ENCODE measurements around the gene CLDN1. TPM values are rescaled to one million over a fixed set of nuclear protein-coding genes. Genes with fewer than 3 reads are reported as not detected.
A peak's percentile ranks its signal among the peaks of the same experiment; 100 is the strongest.

The CLDN1 gene
- total and polyA plus RNA-seq, 2 experiments from 2014 or later, result 46.9 to 106 TPM

DNA sequence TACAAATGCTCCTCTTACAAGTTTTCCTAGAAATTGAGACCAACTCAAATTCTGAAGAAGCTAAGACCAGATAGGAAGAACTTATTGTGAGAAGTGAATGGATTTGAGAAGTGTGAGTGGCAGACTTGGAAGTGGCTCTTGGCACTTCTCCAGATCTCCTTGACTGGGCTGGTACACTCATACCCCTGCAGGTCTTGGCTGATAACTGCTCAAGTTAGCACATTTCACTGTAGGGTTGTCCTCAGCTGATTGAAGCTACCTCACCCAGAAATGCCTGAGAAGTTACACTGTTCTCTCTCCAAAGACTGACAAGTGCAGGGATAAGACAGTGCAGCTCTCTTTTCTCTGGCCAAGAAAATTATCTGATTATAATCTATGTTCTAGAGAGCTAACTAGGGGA lies 16.5 kb upstream of the CLDN1 start:
- no peaks in the 10 kb centered on the region for H3K9me2 ChIP-seq (replicated peaks; ENCODE audit: insufficient read depth)
- H3K36me3 ChIP-seq (replicated peaks; ENCODE audit: insufficient read depth, low read depth), result no peaks in the 10 kb centered on the region
- no peaks in the 10 kb centered on the region for H3K27me3 ChIP-seq
- DNase-seq (ENCODE audit: low spot score), result peak; percentile 30
- no peaks in the 10 kb centered on the region for H3K79me2 ChIP-seq
- no peak overlapping the region for H2AFZ ChIP-seq
- peaks cover 11% of the 10 kb centered on the region for H3K4me1 ChIP-seq (ENCODE audit: insufficient read depth)
- H3K4me3 ChIP-seq, result no peak overlapping the region
- H4K20me1 ChIP-seq (ENCODE audit: insufficient read depth, poor library complexity, severe bottlenecking), result no peaks in the 10 kb centered on the region
- H3K27ac ChIP-seq, result peak overlapping the region; percentile 10
- no peaks in the 10 kb centered on the region for H3K9me3 ChIP-seq (ENCODE audit: low read depth)
- no peak overlapping the region for H3K4me2 ChIP-seq
- TF ChIP-seq EZH2 (IDR thresholded peaks at IDR 0.05; ENCODE audit: borderline replicate concordance) (no peak), EZH2phosphoT487 (IDR thresholded peaks at IDR 0.05; ENCODE audit: low read depth, severe bottlenecking, unreplicated experiment) (no peak)
- TF ChIP-seq, protein P1, sequence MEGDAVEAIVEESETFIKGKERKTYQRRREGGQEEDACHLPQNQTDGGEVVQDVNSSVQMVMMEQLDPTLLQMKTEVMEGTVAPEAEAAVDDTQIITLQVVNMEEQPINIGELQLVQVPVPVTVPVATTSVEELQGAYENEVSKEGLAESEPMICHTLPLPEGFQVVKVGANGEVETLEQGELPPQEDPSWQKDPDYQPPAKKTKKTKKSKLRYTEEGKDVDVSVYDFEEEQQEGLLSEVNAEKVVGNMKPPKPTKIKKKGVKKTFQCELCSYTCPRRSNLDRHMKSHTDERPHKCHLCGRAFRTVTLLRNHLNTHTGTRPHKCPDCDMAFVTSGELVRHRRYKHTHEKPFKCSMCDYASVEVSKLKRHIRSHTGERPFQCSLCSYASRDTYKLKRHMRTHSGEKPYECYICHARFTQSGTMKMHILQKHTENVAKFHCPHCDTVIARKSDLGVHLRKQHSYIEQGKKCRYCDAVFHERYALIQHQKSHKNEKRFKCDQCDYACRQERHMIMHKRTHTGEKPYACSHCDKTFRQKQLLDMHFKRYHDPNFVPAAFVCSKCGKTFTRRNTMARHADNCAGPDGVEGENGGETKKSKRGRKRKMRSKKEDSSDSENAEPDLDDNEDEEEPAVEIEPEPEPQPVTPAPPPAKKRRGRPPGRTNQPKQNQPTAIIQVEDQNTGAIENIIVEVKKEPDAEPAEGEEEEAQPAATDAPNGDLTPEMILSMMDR (IDR thresholded peaks at IDR 0.05; ENCODE audit: poor library complexity), result no peak

DNA sequence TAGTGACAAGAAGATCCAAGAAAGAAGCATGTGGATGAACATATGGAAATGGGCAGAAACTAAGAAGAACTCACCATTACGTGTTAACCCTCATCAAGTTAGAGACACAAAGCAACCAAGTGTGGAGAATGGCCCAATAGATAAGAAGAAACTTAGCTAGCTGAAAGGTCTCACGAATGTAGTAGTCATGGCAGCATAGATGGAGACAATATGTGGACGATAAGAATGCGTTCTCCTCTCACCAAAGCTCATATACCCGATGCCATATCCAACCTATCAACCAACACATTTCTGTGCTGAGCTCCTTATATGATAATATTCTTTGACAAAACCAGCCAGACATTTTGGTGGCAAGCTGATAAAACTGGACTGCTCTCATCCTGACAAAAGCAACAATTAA lies 15.1 kb upstream of the CLDN1 start:
- no peaks in the 10 kb centered on the region for H3K9me3 ChIP-seq (ENCODE audit: low read depth)
- no peak overlapping the region for H2AFZ ChIP-seq
- DNase-seq (ENCODE audit: low spot score), result no peak
- H3K4me3 ChIP-seq, result no peak overlapping the region
- H3K27ac ChIP-seq, result peak overlapping the region; percentile 43
- H3K4me1 ChIP-seq (ENCODE audit: insufficient read depth), result peaks cover 11% of the 10 kb centered on the region
- TF ChIP-seq EZH2 (IDR thresholded peaks at IDR 0.05; ENCODE audit: borderline replicate concordance), result no peak
- TF ChIP-seq EZH2phosphoT487 (IDR thresholded peaks at IDR 0.05; ENCODE audit: low read depth, severe bottlenecking, unreplicated experiment), result no peak
- TF ChIP-seq, protein P1 (IDR thresholded peaks at IDR 0.05; ENCODE audit: poor library complexity), result no peak
- no peaks in the 10 kb centered on the region for H3K27me3 ChIP-seq
- H3K4me2 ChIP-seq, result no peak overlapping the region
- H4K20me1 ChIP-seq (ENCODE audit: insufficient read depth, poor library complexity, severe bottlenecking), result no peaks in the 10 kb centered on the region
- WGBS (ENCODE audit: low lambda C conversion rate, missing lambda C conversion rate), result 87% methylated on average over 5 of the region's 5 CpGs
- no peaks in the 10 kb centered on the region for H3K79me2 ChIP-seq
- H3K9me2 ChIP-seq (replicated peaks; ENCODE audit: insufficient read depth), result no peaks in the 10 kb centered on the region
- H3K36me3 ChIP-seq (replicated peaks; ENCODE audit: insufficient read depth, low read depth), result no peaks in the 10 kb centered on the region

DNA sequence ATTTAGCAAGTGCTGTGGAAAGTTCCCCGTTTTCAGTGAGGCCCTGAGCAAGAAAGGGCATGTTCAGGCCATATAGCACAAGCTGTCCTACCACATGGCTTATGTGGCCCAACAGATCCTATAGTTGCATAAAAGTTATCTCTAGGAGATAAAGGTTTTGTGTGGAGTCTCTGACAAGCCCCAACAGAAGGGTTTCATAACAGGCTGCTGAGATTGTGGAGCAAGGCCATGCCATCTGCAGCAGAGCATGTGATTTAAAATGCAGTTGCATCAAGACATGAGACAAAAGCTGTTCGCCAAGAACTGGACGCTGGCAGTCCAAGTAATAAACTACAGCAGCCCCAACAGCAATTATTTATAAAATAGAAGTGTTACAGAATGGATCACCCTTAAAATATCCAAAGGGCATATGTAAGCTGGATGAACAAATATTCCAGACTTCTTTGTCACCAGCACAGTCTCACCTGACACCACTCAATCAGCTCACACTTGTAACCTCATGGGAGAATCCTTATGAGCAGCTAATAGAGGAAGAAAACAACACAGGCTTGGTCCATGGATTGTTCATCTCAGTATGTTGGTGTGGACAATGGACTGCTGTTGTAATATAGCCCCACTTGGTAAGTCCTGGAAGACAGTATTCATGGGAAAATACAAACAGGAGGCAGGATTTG lies 14.4 kb upstream of the CLDN1 start:
- H3K9me2 ChIP-seq (replicated peaks; ENCODE audit: insufficient read depth), result no peaks in the 10 kb centered on the region
- no peaks in the 10 kb centered on the region for H3K27me3 ChIP-seq
- no peaks in the 10 kb centered on the region for H4K20me1 ChIP-seq (ENCODE audit: insufficient read depth, poor library complexity, severe bottlenecking)
- H3K9me3 ChIP-seq (ENCODE audit: low read depth), result no peaks in the 10 kb centered on the region
- no peak overlapping the region for H3K4me3 ChIP-seq
- no peak overlapping the region for H2AFZ ChIP-seq
- peak; percentile 33 for DNase-seq (ENCODE audit: low spot score)
- TF ChIP-seq, protein P1 (IDR thresholded peaks at IDR 0.05; ENCODE audit: poor library complexity), result no peak
- TF ChIP-seq EZH2 (IDR thresholded peaks at IDR 0.05; ENCODE audit: borderline replicate concordance) (no peak), EZH2phosphoT487 (IDR thresholded peaks at IDR 0.05; ENCODE audit: low read depth, severe bottlenecking, unreplicated experiment) (no peak)
- H3K36me3 ChIP-seq (replicated peaks; ENCODE audit: insufficient read depth, low read depth), result no peaks in the 10 kb centered on the region
- H3K79me2 ChIP-seq, result no peaks in the 10 kb centered on the region
- peaks cover 11% of the 10 kb centered on the region for H3K4me1 ChIP-seq (ENCODE audit: insufficient read depth)
- peak overlapping the region; percentile 10 for H3K4me2 ChIP-seq
- WGBS (ENCODE audit: low lambda C conversion rate, missing lambda C conversion rate), result 73% methylated on average over 3 of the region's 3 CpGs
- peak overlapping the region; percentile 48 for H3K27ac ChIP-seq

All from hepatocyte (in vitro differentiated cells).